IPS-18a (cell line): ENCODE measurements around the gene RBMS3.

Experiments used
- H3K27ac ChIP-seq: one replicate; pipeline ENCODE4 v1.5.1; 2013; ENCODE audit warnings: low read length
- H3K27me3 ChIP-seq: one replicate; pipeline ENCODE4 v1.6.1; 2013; ENCODE audit warnings: mild to moderate bottlenecking, low read length; ENCODE audit not compliant: control insufficient read depth, insufficient read depth
- H3K36me3 ChIP-seq: one replicate; pipeline ENCODE4 v1.6.1; 2013; ENCODE audit warnings: low read depth, low read length; ENCODE audit not compliant: control insufficient read depth
- H3K4me1 ChIP-seq: one replicate; pipeline ENCODE4 v1.6.1; 2013; ENCODE audit warnings: low read depth, low read length; ENCODE audit not compliant: control insufficient read depth
- H3K4me3 ChIP-seq: one replicate; pipeline ENCODE4 v1.5.1; 2013; ENCODE audit warnings: low read length
- H3K9ac ChIP-seq: one replicate; pipeline ENCODE4 v1.6.1; 2013; ENCODE audit warnings: mild to moderate bottlenecking, low read length, moderate library complexity
- H3K9me3 ChIP-seq: one replicate; pipeline ENCODE4 v1.6.1; 2013; ENCODE audit warnings: low read depth, low read length; ENCODE audit not compliant: control insufficient read depth

RBMS3 gene

DNA sequence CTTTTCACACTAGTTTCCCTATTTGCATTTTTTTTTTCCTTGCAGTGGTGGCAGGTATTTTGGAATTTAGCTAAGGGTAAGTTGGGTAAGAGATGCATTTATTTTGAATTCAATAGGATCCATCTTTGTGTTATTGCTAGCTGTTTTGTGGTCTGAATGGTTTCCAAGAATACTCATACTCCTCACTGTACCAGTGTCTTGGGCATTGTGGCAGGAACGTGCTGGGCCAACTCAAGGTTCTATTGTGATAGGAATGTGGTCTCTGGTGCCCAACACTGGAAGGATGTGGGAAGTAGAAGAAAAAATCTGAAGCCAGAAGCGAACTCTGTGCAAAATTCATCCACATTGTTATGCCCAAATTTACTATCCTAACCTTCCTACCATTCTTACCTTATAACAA, 135.6 kb downstream of the RBMS3 start:
- no peak overlapping the region for H3K9ac ChIP-seq
- H3K27me3 ChIP-seq: no peaks in the 10 kb centered on the region
- no peak overlapping the region for H3K4me3 ChIP-seq
- H3K9me3 ChIP-seq: no peaks in the 10 kb centered on the region
- no peak overlapping the region for H3K27ac ChIP-seq
- peaks cover 20% of the 10 kb centered on the region for H3K4me1 ChIP-seq
- no peaks in the 10 kb centered on the region for H3K36me3 ChIP-seq

DNA sequence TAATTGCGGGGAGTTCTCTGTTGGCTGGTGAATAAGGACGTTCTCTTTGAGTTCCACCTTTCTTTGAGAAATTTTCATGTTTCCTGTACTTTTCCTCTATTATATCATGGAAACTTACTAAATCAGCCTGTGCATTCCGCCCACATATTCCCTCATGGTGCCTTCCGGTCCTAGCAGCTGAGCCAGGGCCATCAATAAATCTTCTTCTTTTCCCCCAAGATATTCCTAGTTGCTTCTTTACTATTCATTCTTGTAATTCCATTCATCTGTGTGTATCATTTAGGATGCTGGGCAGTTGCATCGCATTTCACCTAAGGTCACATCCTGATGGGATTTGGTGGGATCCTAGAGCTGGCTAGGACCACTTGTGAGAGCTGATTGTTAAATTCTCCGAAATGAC, 139.2 kb downstream of the RBMS3 start:
- H3K4me3 ChIP-seq: no peak overlapping the region
- no peaks in the 10 kb centered on the region for H3K9me3 ChIP-seq
- H3K4me1 ChIP-seq: peaks cover 10% of the 10 kb centered on the region

GRCh38 chr3:29426302-29427226, 145.7 kb downstream of the RBMS3 start:
- Histone ChIP-seq H3K36me3 (no peaks in the 10 kb centered on the region), H3K9ac (no peak overlapping the region)

More for the DNA sequence above, 139.2 kb downstream of the RBMS3 start:
- no peak overlapping the region for H3K27ac ChIP-seq
- no peaks in the 10 kb centered on the region for H3K27me3 ChIP-seq
- no peak overlapping the region for H3K9ac ChIP-seq
- H3K36me3 ChIP-seq: no peaks in the 10 kb centered on the region

DNA sequence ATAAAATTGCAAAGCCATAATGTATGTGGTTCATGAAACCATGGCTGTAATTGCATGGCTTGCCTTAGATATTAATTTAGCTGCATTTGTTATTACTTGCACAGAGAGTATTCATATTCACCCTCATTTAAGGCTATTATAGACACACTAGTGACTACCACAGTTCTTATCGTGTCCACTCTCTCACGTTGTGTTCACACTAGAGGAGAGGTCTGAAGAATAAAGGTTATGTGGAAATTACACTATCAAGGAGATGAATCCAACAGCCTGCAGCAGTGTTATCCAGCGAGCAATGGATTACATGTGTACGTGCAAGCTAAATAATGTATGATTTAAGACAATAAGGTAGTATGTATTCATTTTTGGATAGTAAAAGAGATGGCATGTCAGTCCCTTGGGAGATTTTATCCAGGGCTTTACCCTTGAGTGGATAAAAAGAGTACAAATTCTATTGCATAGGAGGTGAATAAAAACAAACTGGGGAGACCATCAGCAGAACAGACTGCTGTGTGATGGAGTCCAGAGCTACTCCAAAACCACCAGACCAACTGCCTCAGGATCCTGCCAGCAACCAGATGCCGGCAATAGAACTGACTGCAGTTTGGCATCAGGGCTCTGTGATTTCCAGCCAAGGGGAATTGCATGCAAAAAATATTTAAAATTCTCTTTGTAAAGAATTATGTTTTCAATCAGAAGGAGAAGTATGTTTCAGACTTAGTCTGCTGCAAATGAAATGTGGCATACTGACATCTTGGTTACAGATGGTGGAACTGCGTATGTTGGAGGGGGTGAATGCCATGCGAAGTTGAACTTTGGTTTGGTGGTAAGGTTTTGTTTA, 146.6 kb downstream of the RBMS3 start:
- no peak overlapping the region for H3K27ac ChIP-seq
- H3K9me3 ChIP-seq: no peaks in the 10 kb centered on the region
- H3K9ac ChIP-seq: no peak overlapping the region
- H3K36me3 ChIP-seq: no peaks in the 10 kb centered on the region
- no peak overlapping the region for H3K4me3 ChIP-seq
- H3K27me3 ChIP-seq: no peaks in the 10 kb centered on the region
- peaks cover 8% of the 10 kb centered on the region for H3K4me1 ChIP-seq

More at GRCh38 chr3:29426302-29427226, 145.7 kb downstream of the RBMS3 start:
- no peaks in the 10 kb centered on the region for H3K9me3 ChIP-seq
- no peaks in the 10 kb centered on the region for H3K27me3 ChIP-seq
- peaks cover 8% of the 10 kb centered on the region for H3K4me1 ChIP-seq
- H3K27ac ChIP-seq: no peak overlapping the region
- H3K4me3 ChIP-seq: no peak overlapping the region

GRCh38 chr3:29429055-29429679, 148.3 kb downstream of the RBMS3 start:
- no peaks in the 10 kb centered on the region for H3K36me3 ChIP-seq
- H3K9ac ChIP-seq: no peak overlapping the region
- peaks cover 8% of the 10 kb centered on the region for H3K4me1 ChIP-seq

GRCh38 chr3:29430558-29430971, 149.7 kb downstream of the RBMS3 start:
- Histone ChIP-seq H3K36me3 (no peaks in the 10 kb centered on the region), H3K4me1 (peaks cover 8% of the 10 kb centered on the region), H3K9ac (no peak overlapping the region), H3K9me3 (no peaks in the 10 kb centered on the region), H3K27me3 (no peaks in the 10 kb centered on the region), H3K4me3 (no peak overlapping the region), H3K27ac (no peak overlapping the region)

More at GRCh38 chr3:29429055-29429679, 148.3 kb downstream of the RBMS3 start:
- no peak overlapping the region for H3K4me3 ChIP-seq
- H3K27me3 ChIP-seq: no peaks in the 10 kb centered on the region
- no peaks in the 10 kb centered on the region for H3K9me3 ChIP-seq
- no peak overlapping the region for H3K27ac ChIP-seq

- Histone ChIP-seq H3K27ac (no peak overlapping the region), H3K36me3 (no peaks in the 10 kb centered on the region), H3K27me3 (no peaks in the 10 kb centered on the region), H3K4me1 (peaks cover 12% of the 10 kb centered on the region), H3K9ac (no peak overlapping the region), H3K4me3 (no peak overlapping the region), H3K9me3 (no peaks in the 10 kb centered on the region)
Observed at GRCh38 chr3:29436612-29437323, 155.9 kb downstream of the RBMS3 start.

DNA sequence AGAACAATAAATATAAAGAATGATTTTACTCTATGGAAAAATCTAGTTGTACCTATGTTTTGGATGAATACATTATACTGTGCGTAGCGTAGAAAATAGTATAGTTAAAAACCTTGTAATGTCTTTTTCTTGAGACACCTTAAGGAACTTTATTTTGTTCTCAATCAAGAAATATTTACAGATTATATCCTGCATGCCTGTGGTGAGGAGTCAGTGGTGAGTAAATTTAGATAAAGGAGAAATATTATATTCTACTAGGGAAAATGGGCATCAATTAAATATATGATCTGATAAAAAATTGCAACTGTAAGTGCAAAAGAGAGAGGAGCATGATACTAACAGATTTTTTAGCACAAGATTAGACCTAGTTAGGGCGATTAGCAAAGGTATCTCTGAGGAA, 157.7 kb downstream of the RBMS3 start:
- Histone ChIP-seq H3K27me3 (no peaks in the 10 kb centered on the region), H3K36me3 (no peaks in the 10 kb centered on the region), H3K4me1 (peaks cover 12% of the 10 kb centered on the region), H3K9me3 (no peaks in the 10 kb centered on the region), H3K9ac (no peak overlapping the region), H3K4me3 (no peak overlapping the region), H3K27ac (no peak overlapping the region)

DNA sequence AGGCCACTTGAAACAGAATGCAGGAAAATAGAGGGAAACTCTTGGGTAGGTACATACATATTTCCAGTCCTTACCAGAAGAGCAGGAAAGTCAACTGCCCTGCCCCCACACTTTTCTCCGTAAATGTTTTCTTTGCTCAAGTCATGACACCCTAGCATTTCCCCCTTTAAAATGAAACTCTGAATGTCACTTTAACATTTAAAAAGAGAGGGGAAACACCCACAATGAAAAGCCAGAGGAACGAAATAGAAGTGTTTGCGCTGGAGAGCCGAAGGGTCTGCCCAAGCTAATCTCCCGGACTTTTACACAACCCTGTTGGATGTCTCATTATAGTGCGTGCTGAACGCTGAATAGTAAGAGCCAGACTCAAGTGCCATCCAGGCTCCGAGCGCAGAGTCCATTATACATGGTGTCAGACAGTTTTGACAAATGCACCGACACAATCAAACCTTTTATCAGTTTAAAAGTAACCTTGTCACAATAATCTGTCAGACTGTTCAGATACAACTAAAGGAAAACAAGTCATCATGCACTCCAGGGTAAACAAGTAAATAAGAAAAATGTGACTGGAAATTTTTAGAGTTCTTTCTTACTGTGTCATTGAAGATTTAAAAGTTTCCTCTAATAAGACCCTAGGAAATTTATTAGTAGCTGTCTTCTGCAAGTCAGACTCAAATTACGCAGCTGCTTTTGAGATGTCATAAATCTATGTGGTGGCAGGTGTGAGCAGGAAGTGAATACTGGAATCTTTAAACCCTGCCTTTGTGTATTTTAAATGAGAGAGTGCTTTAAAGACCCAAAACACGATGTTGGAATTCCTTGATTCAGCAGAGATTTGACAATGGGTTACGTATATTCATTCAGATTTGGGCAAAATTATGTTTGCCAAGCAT, 159.8 kb downstream of the RBMS3 start:
- Histone ChIP-seq H3K27ac (no peak overlapping the region), H3K9me3 (no peaks in the 10 kb centered on the region), H3K36me3 (no peaks in the 10 kb centered on the region), H3K4me1 (peaks cover 12% of the 10 kb centered on the region), H3K27me3 (no peaks in the 10 kb centered on the region), H3K4me3 (peak overlapping the region; percentile 27), H3K9ac (no peak overlapping the region)

DNA sequence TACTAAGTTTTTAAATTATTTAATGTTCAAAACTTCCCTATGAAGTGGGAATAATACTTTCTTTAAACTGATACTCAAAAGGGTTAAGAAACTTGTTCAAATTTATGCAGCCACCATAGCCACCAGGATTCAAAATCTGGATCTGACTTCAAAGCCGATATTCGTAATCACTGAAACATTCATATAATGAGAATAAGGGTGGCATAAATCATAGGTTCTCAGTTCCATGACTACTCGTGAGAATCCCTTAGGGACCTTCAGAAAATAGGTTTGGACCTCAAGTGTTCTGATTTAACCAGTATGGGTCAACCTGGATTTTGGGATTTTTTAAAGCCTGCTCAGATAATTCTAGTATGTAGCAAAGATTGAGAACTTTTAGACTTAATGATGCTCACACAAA, 160.6 kb downstream of the RBMS3 start:
- H3K4me1 ChIP-seq: peaks cover 12% of the 10 kb centered on the region
- H3K9me3 ChIP-seq: no peaks in the 10 kb centered on the region
- no peaks in the 10 kb centered on the region for H3K27me3 ChIP-seq
- H3K27ac ChIP-seq: no peak overlapping the region
- H3K9ac ChIP-seq: no peak overlapping the region
- H3K36me3 ChIP-seq: no peaks in the 10 kb centered on the region
- no peak overlapping the region for H3K4me3 ChIP-seq
